Measurements from ENCODE around the gene USP2.
"Not testable (repeated sequence)": the region's sequence is repeated elsewhere in the genome, so short reads cannot be mapped to it uniquely, and the experiment has no call there.

The USP2 gene

GRCh38 chr11:119410501-119410900 is 29.0 kb upstream of the USP2 start:
- DNase-seq, result no peak

GRCh38 chr11:119409731-119410130 is 28.2 kb upstream of the USP2 start:
- DNase-seq, result no peak

- DNase-seq, result no peak
These were observed 24.5 kb upstream of the USP2 start for GRCh38 chr11:119406005-119406404.

GRCh38 chr11:119405448-119405847 is 24.0 kb upstream of the USP2 start:
- DNase-seq, result not testable (repeated sequence)

GRCh38 chr11:119404872-119405271 is 23.4 kb upstream of the USP2 start:
- no peak for DNase-seq

- DNase-seq, result no peak
These were observed 21.5 kb upstream of the USP2 start for GRCh38 chr11:119403021-119403420.

- no peak for DNase-seq
These were observed 21.0 kb upstream of the USP2 start for GRCh38 chr11:119402470-119402869.

- no peak for DNase-seq
These were observed 19.4 kb upstream of the USP2 start for GRCh38 chr11:119400860-119401259.

GRCh38 chr11:119397740-119398139 is 16.2 kb upstream of the USP2 start:
- DNase-seq, result no peak

GRCh38 chr11:119396835-119397234 is 15.3 kb upstream of the USP2 start:
- DNase-seq, result no peak

- DNase-seq, result no peak
These were observed 9.8 kb upstream of the USP2 start for GRCh38 chr11:119391275-119391674.

- peak; percentile 12 for DNase-seq
These were observed 8.2 kb upstream of the USP2 start for GRCh38 chr11:119389611-119390254.

- DNase-seq, result no peak
These were observed 6.6 kb upstream of the USP2 start for GRCh38 chr11:119388103-119388502.

GRCh38 chr11:119384332-119384731 is 2.8 kb upstream of the USP2 start:
- no peak for DNase-seq

GRCh38 chr11:119382513-119382912 is 1.0 kb upstream of the USP2 start:
- DNase-seq, result not testable (repeated sequence)

- no peak for DNase-seq
These were observed 611 bp upstream of the USP2 start for GRCh38 chr11:119382101-119382500.

GRCh38 chr11:119380827-119381180 is 686 bp downstream of the USP2 start:
- no peak for DNase-seq

- no peak for DNase-seq
These were observed 1.2 kb downstream of the USP2 start for GRCh38 chr11:119380160-119380826.

- no peak for DNase-seq
These were observed 2.5 kb downstream of the USP2 start for GRCh38 chr11:119378851-119379465.

GRCh38 chr11:119377961-119378667 is 3.4 kb downstream of the USP2 start:
- DNase-seq, result no peak

GRCh38 chr11:119377112-119377901 is 4.2 kb downstream of the USP2 start:
- DNase-seq, result no peak

- DNase-seq, result no peak
These were observed 5.2 kb downstream of the USP2 start for GRCh38 chr11:119376197-119376847.
